Muscle of leg (tissue), 11 donors: ENCODE data around the gene RAP2A. TPM values are rescaled to one million over a fixed set of nuclear protein-coding genes. Genes with fewer than 3 reads are reported as not detected.
A peak's percentile ranks its signal among the peaks of the same experiment; 100 is the strongest.

Source experiments
- DNase-seq: peaks from one replicate; pipeline ENCODE4 v3.0.0; 2013
- H3K27ac ChIP-seq: one replicate; pipeline ENCODE4 v1.5.1; 2013; ENCODE audit warnings: mild to moderate bottlenecking, low read length, control low read depth
- H3K27me3 ChIP-seq: one replicate; pipeline ENCODE4 v1.6.1; 2013; ENCODE audit warnings: low read length; ENCODE audit not compliant: control insufficient read depth, insufficient read depth
- H3K36me3 ChIP-seq: one replicate; pipeline ENCODE4 v1.6.1; 2013; ENCODE audit warnings: low read length; ENCODE audit not compliant: control insufficient read depth, insufficient read depth
- H3K4me1 ChIP-seq: one replicate; pipeline ENCODE4 v1.6.1; 2013; ENCODE audit warnings: low read length; ENCODE audit not compliant: control insufficient read depth, insufficient read depth
- H3K4me3 ChIP-seq: one replicate; pipeline ENCODE4 v1.5.1; 2013; ENCODE audit warnings: low read length, control low read depth
- H3K9me3 ChIP-seq: replicated peaks from 2 replicates; pipeline ENCODE4 v1.6.1; 2013; ENCODE audit warnings: low read depth, low read length; ENCODE audit not compliant: control insufficient read depth
- WGBS: methylation state at CpG from one replicate; pipeline ENCODE4 v1.1.5; 2013; ENCODE audit warnings: missing lambda C conversion rate; ENCODE audit not compliant: insufficient coverage; 5-methylcytosine and 5-hydroxymethylcytosine counted together
- polyA plus RNA-seq, 8 donors: library from polyadenylated mRNA; unstranded; fragments of 120-200 nt; gene quantifications; one replicate each; pipeline versions ENCODE4 v1.2.1 to v1.2.3, GENCODE V29; 2013; ENCODE audit warnings: inconsistent platforms in 1 of 8, low replicate concordance in 1 of 8; ENCODE audit not compliant: insufficient read length in 8 of 8, insufficient read depth in 1 of 8
- total RNA-seq: library from RNA; stranded (reverse); fragments of 120-200 nt; gene quantifications from one replicate; pipeline ENCODE4 v1.2.4, GENCODE V29; 2013

The RAP2A gene
- total and polyA plus RNA-seq, 9 donors = 18.9 to 35.7 (median 26.5) TPM

DNA sequence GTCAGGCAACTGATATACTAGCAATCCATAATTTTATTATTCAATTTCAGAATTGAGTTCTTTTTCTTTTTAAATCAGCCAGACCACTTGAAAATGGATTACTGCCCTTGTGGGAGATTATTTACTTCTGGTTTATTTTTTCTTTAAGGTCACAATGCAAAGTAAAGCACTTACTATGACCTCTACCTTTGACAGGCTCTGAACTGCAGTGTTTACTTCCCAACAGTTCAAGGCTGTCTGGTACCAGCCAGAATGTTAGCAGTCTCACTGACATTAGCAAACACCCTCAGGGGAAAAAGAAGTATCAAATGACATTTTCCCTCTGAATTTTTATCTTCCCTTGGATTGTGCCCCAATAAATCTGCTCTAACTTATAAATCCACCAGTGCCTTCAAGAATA, 57.5 kb downstream of the RAP2A start:
- no peak overlapping the region for H3K4me3 ChIP-seq
- no peaks in the 10 kb centered on the region for H3K4me1 ChIP-seq
- H3K36me3 ChIP-seq = no peaks in the 10 kb centered on the region
- peaks cover 4% of the 10 kb centered on the region for H3K9me3 ChIP-seq
- H3K27me3 ChIP-seq = no peaks in the 10 kb centered on the region
- no peak overlapping the region for H3K27ac ChIP-seq
- DNase-seq = no peak

DNA sequence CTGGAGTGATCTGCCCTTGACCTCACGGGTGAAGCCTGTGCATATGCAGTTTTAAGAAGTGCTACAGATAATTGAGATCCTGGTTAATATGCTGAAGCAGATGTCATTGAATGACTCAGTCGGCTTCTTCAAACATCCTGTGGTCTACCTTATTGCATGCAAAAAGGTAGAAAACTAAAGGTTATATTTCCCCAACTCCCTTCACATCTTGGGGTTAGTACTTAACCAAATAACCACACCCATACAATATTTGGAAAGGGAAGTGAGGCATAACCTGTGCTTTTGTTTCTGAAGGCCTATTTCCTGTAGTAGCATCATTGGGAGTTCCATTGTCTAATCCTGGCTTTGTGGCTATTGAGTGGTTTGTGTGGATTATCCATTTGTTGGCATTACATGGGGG, 58.3 kb downstream of the RAP2A start:
- Histone ChIP-seq H3K4me3 (no peak overlapping the region), H3K4me1 (no peaks in the 10 kb centered on the region), H3K9me3 (peaks cover 4% of the 10 kb centered on the region), H3K27me3 (no peaks in the 10 kb centered on the region), H3K27ac (no peak overlapping the region), H3K36me3 (no peaks in the 10 kb centered on the region)
- no CpG with 5 or more reads among the region's 2 CpGs for WGBS
- DNase-seq = no peak

DNA sequence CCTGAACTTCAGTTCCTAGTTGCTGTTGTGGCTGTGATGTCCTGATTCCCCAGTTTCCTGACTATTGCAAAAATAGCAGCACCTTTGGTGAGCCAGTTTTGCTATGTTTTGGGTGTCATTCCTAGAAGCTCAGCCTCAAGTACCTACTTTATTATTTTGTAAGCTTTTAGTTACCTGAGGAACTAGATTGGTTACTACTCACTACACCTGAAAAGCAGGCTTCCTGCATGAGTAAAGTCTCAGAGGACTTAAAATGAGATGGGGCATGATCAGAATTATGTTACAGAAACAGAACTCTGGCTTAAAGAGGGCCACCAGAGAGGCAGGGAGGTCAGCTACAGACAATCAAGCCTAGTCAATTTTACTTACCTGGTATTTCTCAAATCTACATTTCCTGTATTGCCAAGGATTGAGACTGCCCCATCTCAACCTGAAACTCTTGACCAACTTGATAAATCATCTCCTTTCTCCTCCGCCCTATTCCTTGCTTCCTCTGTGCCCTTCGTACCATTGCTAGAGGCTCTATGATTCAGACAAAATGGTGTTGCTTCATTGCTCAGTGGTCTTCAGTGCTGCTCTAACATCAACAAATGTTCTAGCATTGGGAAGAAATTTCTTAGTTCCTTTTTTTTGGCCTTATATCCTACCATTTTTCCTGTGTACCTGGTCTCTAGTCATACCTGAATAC, 58.9 kb downstream of the RAP2A start:
- no peaks in the 10 kb centered on the region for H3K4me1 ChIP-seq
- DNase-seq = no peak
- H3K27ac ChIP-seq = no peak overlapping the region
- peaks cover 4% of the 10 kb centered on the region for H3K9me3 ChIP-seq
- no peaks in the 10 kb centered on the region for H3K36me3 ChIP-seq
- no peak overlapping the region for H3K4me3 ChIP-seq
- H3K27me3 ChIP-seq = no peaks in the 10 kb centered on the region
- no CpG with 5 or more reads among the region's 2 CpGs for WGBS

DNA sequence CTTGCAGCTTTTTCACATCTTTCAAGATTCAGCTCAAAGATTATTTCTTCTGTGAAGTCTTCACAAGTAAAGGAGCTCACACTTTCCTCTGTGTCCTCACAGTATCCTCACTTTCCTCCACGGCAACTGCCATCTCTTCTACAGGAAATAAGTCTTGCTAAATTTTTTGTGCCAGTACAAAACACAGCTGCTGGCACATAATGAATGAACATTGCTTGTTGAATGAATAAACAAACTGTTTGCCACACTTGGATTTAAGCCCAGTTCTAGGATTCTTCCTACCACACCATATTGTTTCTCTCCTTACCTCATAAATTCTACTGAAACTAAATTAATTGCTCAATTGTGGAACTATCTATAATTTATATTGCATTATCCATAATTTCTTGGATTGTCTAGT, 59.5 kb downstream of the RAP2A start:
- H3K36me3 ChIP-seq = no peaks in the 10 kb centered on the region

DNA sequence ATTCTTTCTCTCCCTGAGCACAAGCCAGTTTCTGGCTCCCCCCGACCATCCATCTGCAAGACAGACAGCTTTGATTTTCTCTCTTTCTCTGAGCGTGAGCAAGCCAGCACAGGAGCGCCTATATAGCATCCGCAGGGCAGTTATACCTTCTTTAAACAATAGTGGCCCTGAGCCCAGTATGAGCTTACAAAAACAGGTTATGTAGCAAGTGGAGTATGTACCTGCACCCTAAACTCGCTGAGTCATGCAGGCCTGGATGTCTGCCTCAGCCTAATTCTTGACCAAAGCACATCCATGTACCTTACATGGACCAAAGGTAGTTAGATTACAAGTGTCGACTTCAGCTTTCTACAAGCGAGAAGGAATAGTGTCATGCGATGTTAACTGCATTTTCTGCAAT, 61.7 kb downstream of the RAP2A start:
- Histone ChIP-seq H3K9me3 (peaks cover 4% of the 10 kb centered on the region), H3K4me1 (no peaks in the 10 kb centered on the region), H3K27me3 (no peaks in the 10 kb centered on the region), H3K36me3 (no peaks in the 10 kb centered on the region), H3K27ac (no peak overlapping the region), H3K4me3 (no peak overlapping the region)
- WGBS = 61% methylated on average over 3 of the region's 8 CpGs
- DNase-seq = no peak

More for the DNA sequence above, 59.5 kb downstream of the RAP2A start:
- H3K27ac ChIP-seq = no peak overlapping the region
- peaks cover 4% of the 10 kb centered on the region for H3K9me3 ChIP-seq
- H3K4me3 ChIP-seq = no peak overlapping the region
- no peaks in the 10 kb centered on the region for H3K4me1 ChIP-seq
- no peaks in the 10 kb centered on the region for H3K27me3 ChIP-seq
- WGBS = 50% methylated on average over 1 of the region's 1 CpG
- no peak for DNase-seq

DNA sequence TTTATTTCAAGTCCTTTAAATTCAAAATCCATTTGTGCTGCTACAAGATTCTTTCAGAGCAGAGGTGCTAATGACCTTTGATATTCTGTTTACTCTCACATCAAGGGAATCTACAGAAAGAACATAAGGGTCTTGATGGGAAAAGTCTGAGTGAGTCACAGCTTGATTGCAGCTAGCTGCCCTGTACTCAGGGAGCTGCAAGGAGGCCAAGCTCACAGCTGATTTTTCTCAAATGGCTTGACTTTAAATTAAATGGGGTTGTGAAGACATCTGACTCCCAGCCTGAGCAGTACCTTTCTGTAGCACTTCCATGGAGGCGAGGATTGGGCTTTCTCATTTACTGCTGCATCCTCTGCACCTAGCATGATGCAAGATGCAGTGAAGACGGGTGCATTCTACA, 62.5 kb downstream of the RAP2A start:
- Histone ChIP-seq H3K27ac (no peak overlapping the region), H3K9me3 (peaks cover 2% of the 10 kb centered on the region), H3K36me3 (no peaks in the 10 kb centered on the region), H3K4me1 (no peaks in the 10 kb centered on the region), H3K4me3 (no peak overlapping the region), H3K27me3 (no peaks in the 10 kb centered on the region)
- no peak for DNase-seq
- no CpG with 5 or more reads among the region's 2 CpGs for WGBS

DNA sequence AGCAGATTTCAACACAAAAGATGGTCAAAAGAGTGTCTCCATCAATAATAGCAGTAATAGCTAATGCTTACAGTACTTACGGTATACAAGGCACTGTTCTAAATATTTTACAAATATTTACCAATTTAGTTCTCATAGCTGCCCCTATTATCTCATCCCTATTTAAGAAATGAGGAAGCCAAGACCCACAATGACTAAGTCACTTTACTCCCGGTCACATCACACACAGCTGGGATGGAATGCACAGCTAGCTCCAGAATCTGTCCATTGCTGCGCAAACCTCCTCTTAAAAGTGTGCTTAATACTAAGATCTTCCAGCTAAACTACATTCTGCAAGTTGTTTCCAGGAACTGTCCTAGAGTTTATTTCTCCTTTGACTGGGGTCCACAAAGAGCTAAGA, 63.4 kb downstream of the RAP2A start:
- no peaks in the 10 kb centered on the region for H3K27me3 ChIP-seq
- WGBS = 47% methylated on average over 2 of the region's 3 CpGs
- H3K36me3 ChIP-seq = no peaks in the 10 kb centered on the region
- no peak overlapping the region for H3K27ac ChIP-seq
- H3K9me3 ChIP-seq = no peaks in the 10 kb centered on the region
- H3K4me3 ChIP-seq = no peak overlapping the region
- peaks cover 8% of the 10 kb centered on the region for H3K4me1 ChIP-seq
- peak; percentile 19 for DNase-seq

DNA sequence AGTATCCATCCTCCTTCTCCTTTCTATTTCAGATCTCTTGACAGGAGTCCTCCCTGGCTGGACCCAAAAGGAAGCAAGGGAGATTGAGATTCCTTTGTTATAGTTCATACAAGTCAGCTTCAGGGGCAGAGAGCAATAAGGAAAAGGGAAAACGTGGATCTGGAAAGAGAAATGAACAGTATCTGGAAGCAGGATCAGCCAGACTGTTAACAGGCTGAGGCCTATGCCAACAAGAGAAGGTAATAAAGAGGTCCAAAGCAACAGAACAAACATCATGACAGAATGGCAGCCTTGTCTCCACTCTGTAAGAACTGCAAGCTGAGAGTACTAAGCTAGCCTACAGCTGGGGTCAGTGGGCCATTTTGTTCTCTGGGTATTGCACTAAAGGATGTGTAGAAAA, 64.5 kb downstream of the RAP2A start:
- Histone ChIP-seq H3K9me3 (no peaks in the 10 kb centered on the region), H3K4me3 (no peak overlapping the region), H3K27ac (no peak overlapping the region), H3K4me1 (peaks cover 8% of the 10 kb centered on the region), H3K27me3 (no peaks in the 10 kb centered on the region), H3K36me3 (no peaks in the 10 kb centered on the region)
- DNase-seq = no peak
- 67% methylated on average over 1 of the region's 1 CpG for WGBS

DNA sequence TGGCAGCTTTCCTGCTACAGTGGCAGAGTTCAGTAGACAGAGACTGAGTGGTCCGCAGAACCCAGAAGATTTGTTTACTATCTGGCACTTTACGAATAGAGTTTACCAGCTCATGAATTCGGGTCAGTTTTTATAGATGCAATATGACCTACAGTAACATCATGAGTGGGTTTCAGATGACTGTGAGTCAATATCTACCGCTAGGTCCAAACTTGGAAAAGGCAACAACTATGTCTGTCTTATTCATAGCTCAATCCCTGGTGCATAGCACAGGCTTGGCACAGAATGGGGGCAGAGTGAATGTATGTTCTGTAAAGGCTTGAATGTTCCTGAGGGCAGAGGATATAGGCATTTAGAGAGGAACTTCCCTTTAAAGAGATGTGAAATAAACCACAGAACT, 65.2 kb downstream of the RAP2A start:
- H3K4me3 ChIP-seq = no peak overlapping the region
- H3K36me3 ChIP-seq = no peaks in the 10 kb centered on the region
- H3K27ac ChIP-seq = no peak overlapping the region
- no peaks in the 10 kb centered on the region for H3K27me3 ChIP-seq
- no peaks in the 10 kb centered on the region for H3K9me3 ChIP-seq
- 100% methylated on average over 3 of the region's 4 CpGs for WGBS
- H3K4me1 ChIP-seq = peaks cover 10% of the 10 kb centered on the region
- DNase-seq = no peak

DNA sequence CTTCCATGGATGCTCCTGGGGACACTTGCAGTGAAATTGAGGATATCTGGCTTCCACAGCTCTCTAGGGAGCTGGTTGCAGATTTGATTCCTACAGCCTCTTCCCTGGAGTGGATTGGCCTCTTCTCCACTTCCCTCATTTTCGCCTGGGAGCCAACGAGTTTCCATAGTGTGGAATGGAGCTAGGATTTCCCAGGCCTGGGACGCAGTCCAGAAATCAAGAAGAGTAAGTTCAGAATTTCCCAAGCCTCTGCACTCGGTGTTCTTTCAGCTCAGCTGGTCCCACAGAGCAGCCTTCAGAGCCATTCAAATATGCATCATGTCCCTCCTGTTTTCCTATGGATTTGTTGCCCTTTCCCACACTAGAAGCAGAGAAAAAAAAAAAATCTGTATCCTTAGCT, 68.2 kb downstream of the RAP2A start:
- no peak overlapping the region for H3K4me3 ChIP-seq
- no peaks in the 10 kb centered on the region for H3K27me3 ChIP-seq
- H3K36me3 ChIP-seq = no peaks in the 10 kb centered on the region
- DNase-seq = peak; percentile 96
- H3K9me3 ChIP-seq = no peaks in the 10 kb centered on the region
- H3K27ac ChIP-seq = peak overlapping the region; percentile 54
- peaks cover 10% of the 10 kb centered on the region for H3K4me1 ChIP-seq
- 25% methylated on average over 1 of the region's 4 CpGs for WGBS

DNA sequence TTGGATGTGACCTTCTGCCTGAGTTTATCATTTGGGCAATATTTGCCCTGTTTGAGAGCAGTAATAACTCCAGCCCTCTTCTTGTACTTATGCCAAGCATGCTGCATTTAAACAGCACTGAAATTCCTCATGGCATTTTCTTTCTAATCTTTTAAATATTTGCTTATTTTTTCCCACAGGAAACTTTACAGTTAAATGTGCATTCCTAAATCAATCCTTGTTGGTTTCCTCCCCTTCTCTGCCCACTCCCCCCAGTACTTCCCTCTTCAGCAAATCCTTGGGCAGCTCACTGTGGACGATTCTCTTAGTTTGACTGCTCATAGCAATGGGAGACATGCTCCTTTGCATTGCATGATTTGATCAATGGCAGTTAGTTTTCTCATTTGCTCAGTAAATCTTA, 68.7 kb downstream of the RAP2A start:
- Histone ChIP-seq H3K27ac (peak overlapping the region; percentile 54), H3K9me3 (no peaks in the 10 kb centered on the region), H3K36me3 (no peaks in the 10 kb centered on the region), H3K4me3 (no peak overlapping the region), H3K27me3 (no peaks in the 10 kb centered on the region), H3K4me1 (peaks cover 10% of the 10 kb centered on the region)
- peak; percentile 41 for DNase-seq
- WGBS = no CpG with 5 or more reads among the region's 1 CpG
